ENCODE results near the gene SH3RF3.
"Not testable (repeated sequence)": the region's sequence is repeated elsewhere in the genome, so short reads cannot be mapped to it uniquely, and the experiment has no call there.

Gene SH3RF3

GRCh38 chr2:109205447-109205846 lies 76.4 kb downstream of the SH3RF3 start:
- no peak for DNase-seq

GRCh38 chr2:109206569-109207146 lies 77.7 kb downstream of the SH3RF3 start:
- DNase-seq = no peak

- no peak for DNase-seq
Observed at GRCh38 chr2:109207176-109207575, 78.2 kb downstream of the SH3RF3 start.

GRCh38 chr2:109208071-109208950 lies 79.3 kb downstream of the SH3RF3 start:
- DNase-seq = no peak

GRCh38 chr2:109208951-109209335 lies 79.9 kb downstream of the SH3RF3 start:
- DNase-seq = no peak

GRCh38 chr2:109209412-109209811 lies 80.4 kb downstream of the SH3RF3 start:
- no peak for DNase-seq

- DNase-seq = no peak
Observed at GRCh38 chr2:109209941-109210340, 80.9 kb downstream of the SH3RF3 start.

- DNase-seq = no peak
Observed at GRCh38 chr2:109210431-109211200, 81.6 kb downstream of the SH3RF3 start.

GRCh38 chr2:109211315-109211714 lies 82.3 kb downstream of the SH3RF3 start:
- no peak for DNase-seq

GRCh38 chr2:109212836-109213563 lies 84.0 kb downstream of the SH3RF3 start:
- DNase-seq = no peak

- DNase-seq = no peak
Observed at GRCh38 chr2:109213646-109214433, 84.8 kb downstream of the SH3RF3 start.

GRCh38 chr2:109214651-109215371 lies 85.8 kb downstream of the SH3RF3 start:
- no peak for DNase-seq

- DNase-seq = no peak
Observed at GRCh38 chr2:109215866-109216265, 86.9 kb downstream of the SH3RF3 start.

GRCh38 chr2:109216332-109216731 lies 87.3 kb downstream of the SH3RF3 start:
- no peak for DNase-seq

GRCh38 chr2:109217362-109218086 lies 88.5 kb downstream of the SH3RF3 start:
- DNase-seq = no peak

- DNase-seq = peak; percentile 55
Observed at GRCh38 chr2:109218087-109218791, 89.2 kb downstream of the SH3RF3 start.

- no peak for DNase-seq
Observed at GRCh38 chr2:109218792-109219126, 89.8 kb downstream of the SH3RF3 start.

- no peak for DNase-seq
Observed at GRCh38 chr2:109220860-109221259, 91.9 kb downstream of the SH3RF3 start.

- DNase-seq = not testable (repeated sequence)
Observed at GRCh38 chr2:109221316-109221715, 92.3 kb downstream of the SH3RF3 start.

- no peak for DNase-seq
Observed at GRCh38 chr2:109222422-109222821, 93.4 kb downstream of the SH3RF3 start.

Measured in DMS 273 treated with DMSO at 0.1 percent for 48 hours (cell line).